Measurements from ENCODE around the gene TARS3. TPM values are rescaled to one million over a fixed set of nuclear protein-coding genes. Genes with fewer than 3 reads are reported as not detected.
"Not testable (repeated sequence)": the region's sequence is repeated elsewhere in the genome, so short reads cannot be mapped to it uniquely, and the experiment has no call there.

Gene TARS3
- polyA plus RNA-seq, result 10 to 100 TPM in 1 of 4 donors, 1 to 10 TPM in 3; 4.2 to 19.5 (median 5.1) TPM
- long read RNA-seq, donor 1, result 0 reads
- long read RNA-seq, donor 2, partial matches to known transcripts, result 0 of 1 reads
- long read RNA-seq, donor 2, other reads (novel, unspliced or antisense), result 0 of 1 reads
- long read RNA-seq, donor 3, partial matches to known transcripts, result 9 of 10 reads
- long read RNA-seq, donor 3, other reads (novel, unspliced or antisense), result 0 of 10 reads
- long read RNA-seq, donor 4, result 0 reads
- long read RNA-seq, donor 5, result 0 reads
- long read RNA-seq, donor 6, partial matches to known transcripts, result 0 of 3 reads
- long read RNA-seq, donor 6, other reads (novel, unspliced or antisense), result 0 of 3 reads
- long read RNA-seq, donor 7, transcript TARSL2-201 (19 exons, 3,610 nt), result major isoform, 8 of 21 reads
- long read RNA-seq, donor 7, partial matches to known transcripts, result 13 of 21 reads
- long read RNA-seq, donor 7, other reads (novel, unspliced or antisense), result 0 of 21 reads
- long read RNA-seq, donor 8, result 0 reads
- long read RNA-seq, donor 9, result 0 reads
- long read RNA-seq, donor 10, partial matches to known transcripts, result 0 of 3 reads
- long read RNA-seq, donor 10, other reads (novel, unspliced or antisense), result 0 of 3 reads

GRCh38 chr15:101723874-101724674 lies at the start of gene TARS3:
TARS3 (minus strand) TSS chr15:101724473; CDS start chr15:101724387, 86 bp downstream.
- no peak for FAIRE-seq
- H3K36me3 ChIP-seq (ENCODE audit: control insufficient read depth in 3 of 3, insufficient read depth in 2 of 3, low read depth in 1 of 3, low read length in 3 of 3), result peaks cover 8 to 11% (median 9%) of the 10 kb centered on the region in 3 donors
- no peaks in the 10 kb centered on the region for H3K27me3 ChIP-seq (ENCODE audit: control insufficient read depth in 3 of 3, insufficient read depth in 3 of 3, low read length in 3 of 3)
- no peaks in the 10 kb centered on the region for H3K9me3 ChIP-seq (ENCODE audit: control insufficient read depth in 2 of 2, insufficient read depth in 1 of 2, low read depth in 1 of 2, low read length in 1 of 2)
- WGBS, 3 donors, result 1% methylated on average over 51 to 93 of the region's 93 CpGs
- DNase-seq, result peak; percentile 93 to 97
- H3K4me1 ChIP-seq (ENCODE audit: control insufficient read depth in 3 of 3, insufficient read depth in 2 of 3, low read depth in 1 of 3, low read length in 2 of 3), result peaks cover 0 to 6% (median 2%) of the 10 kb centered on the region in 3 donors
- H3K4me3 ChIP-seq (ENCODE audit: low read depth in 1 of 3, low read length in 3 of 3), result peak within 1 kb of the TSS; percentile 53 to 67 (median 54)
- peak within 1 kb of the TSS; percentile 90 to 97 (median 94) for H3K27ac ChIP-seq (ENCODE audit: low read depth in 1 of 3, low read length in 2 of 3)

GRCh38 chr15:101773496-101774100 lies 49.3 kb upstream of the TARS3 start:
- H3K27me3 ChIP-seq (ENCODE audit: control insufficient read depth in 3 of 3, insufficient read depth in 3 of 3, low read length in 3 of 3), result no peaks in the 10 kb centered on the region
- no peak overlapping the region for H3K4me3 ChIP-seq (ENCODE audit: low read depth in 1 of 3, low read length in 3 of 3)
- peaks cover 0 to 4% (median 0%) of the 10 kb centered on the region in 3 donors for H3K36me3 ChIP-seq (ENCODE audit: control insufficient read depth in 3 of 3, insufficient read depth in 2 of 3, low read depth in 1 of 3, low read length in 3 of 3)
- no peak for FAIRE-seq
- 28 to 61% (median 31%) methylated on average over 7 of the region's 7 CpGs for WGBS, 3 donors
- no peaks in the 10 kb centered on the region for H3K9me3 ChIP-seq (ENCODE audit: control insufficient read depth in 2 of 2, insufficient read depth in 1 of 2, low read depth in 1 of 2, low read length in 1 of 2)
- peak; percentile 49 to 61 for DNase-seq
- no peak overlapping the region for H3K27ac ChIP-seq (ENCODE audit: low read depth in 1 of 3, low read length in 2 of 3)
- no peaks in the 10 kb centered on the region for H3K4me1 ChIP-seq (ENCODE audit: control insufficient read depth in 3 of 3, insufficient read depth in 2 of 3, low read depth in 1 of 3, low read length in 2 of 3)

- DNase-seq (no peak), FAIRE-seq (no peak)
- H3K4me3 ChIP-seq (ENCODE audit: low read depth in 1 of 3, low read length in 3 of 3), result no peak overlapping the region
- H3K9me3 ChIP-seq (ENCODE audit: control insufficient read depth in 2 of 2, insufficient read depth in 1 of 2, low read depth in 1 of 2, low read length in 1 of 2), result no peaks in the 10 kb centered on the region
- H3K27me3 ChIP-seq (ENCODE audit: control insufficient read depth in 3 of 3, insufficient read depth in 3 of 3, low read length in 3 of 3), result no peaks in the 10 kb centered on the region
- H3K36me3 ChIP-seq (ENCODE audit: control insufficient read depth in 3 of 3, insufficient read depth in 2 of 3, low read depth in 1 of 3, low read length in 3 of 3), result peaks cover 0 to 4% (median 0%) of the 10 kb centered on the region in 3 donors
- 88 to 93% (median 91%) methylated on average over 8 of the region's 8 CpGs for WGBS, 3 donors
- no peaks in the 10 kb centered on the region for H3K4me1 ChIP-seq (ENCODE audit: control insufficient read depth in 3 of 3, insufficient read depth in 2 of 3, low read depth in 1 of 3, low read length in 2 of 3)
- H3K27ac ChIP-seq (ENCODE audit: low read depth in 1 of 3, low read length in 2 of 3), result no peak overlapping the region
Observed at GRCh38 chr15:101772921-101773320, 48.6 kb upstream of the TARS3 start.

GRCh38 chr15:101767083-101767640 lies 42.9 kb upstream of the TARS3 start:
- not testable (repeated sequence) for FAIRE-seq

GRCh38 chr15:101765772-101766456 lies 41.6 kb upstream of the TARS3 start:
- H3K36me3 ChIP-seq (ENCODE audit: control insufficient read depth in 3 of 3, insufficient read depth in 2 of 3, low read depth in 1 of 3, low read length in 3 of 3), result no peaks in the 10 kb centered on the region
- DNase-seq (no peak), FAIRE-seq (no peak)
- WGBS, 3 donors, result 84 to 91% (median 88%) methylated on average over 13 to 15 of the region's 15 CpGs
- H3K9me3 ChIP-seq (ENCODE audit: control insufficient read depth in 2 of 2, insufficient read depth in 1 of 2, low read depth in 1 of 2, low read length in 1 of 2), result no peaks in the 10 kb centered on the region
- H3K27me3 ChIP-seq (ENCODE audit: control insufficient read depth in 3 of 3, insufficient read depth in 3 of 3, low read length in 3 of 3), result no peaks in the 10 kb centered on the region
- H3K27ac ChIP-seq (ENCODE audit: low read depth in 1 of 3, low read length in 2 of 3), result no peak overlapping the region
- no peak overlapping the region for H3K4me3 ChIP-seq (ENCODE audit: low read depth in 1 of 3, low read length in 3 of 3)
- H3K4me1 ChIP-seq (ENCODE audit: control insufficient read depth in 3 of 3, insufficient read depth in 2 of 3, low read depth in 1 of 3, low read length in 2 of 3), result no peaks in the 10 kb centered on the region

More at GRCh38 chr15:101767083-101767640, 42.9 kb upstream of the TARS3 start:
- H3K36me3 ChIP-seq (ENCODE audit: control insufficient read depth in 3 of 3, insufficient read depth in 2 of 3, low read depth in 1 of 3, low read length in 3 of 3); H3K4me1 ChIP-seq (ENCODE audit: control insufficient read depth in 3 of 3, insufficient read depth in 2 of 3, low read depth in 1 of 3, low read length in 2 of 3); H3K27me3 ChIP-seq (ENCODE audit: control insufficient read depth in 3 of 3, insufficient read depth in 3 of 3, low read length in 3 of 3); H3K9me3 ChIP-seq (ENCODE audit: control insufficient read depth in 2 of 2, insufficient read depth in 1 of 2, low read depth in 1 of 2, low read length in 1 of 2); H3K27ac ChIP-seq (ENCODE audit: low read depth in 1 of 3, low read length in 2 of 3); H3K4me3 ChIP-seq (ENCODE audit: low read depth in 1 of 3, low read length in 3 of 3); DNase-seq: not testable (repeated sequence)
- WGBS, 3 donors, result 76 to 86% (median 82%) methylated on average over 6 to 8 of the region's 11 CpGs

GRCh38 chr15:101765340-101765671 lies 41.0 kb upstream of the TARS3 start:
- H3K27me3 ChIP-seq (ENCODE audit: control insufficient read depth in 3 of 3, insufficient read depth in 3 of 3, low read length in 3 of 3); FAIRE-seq; H3K27ac ChIP-seq (ENCODE audit: low read depth in 1 of 3, low read length in 2 of 3); H3K36me3 ChIP-seq (ENCODE audit: control insufficient read depth in 3 of 3, insufficient read depth in 2 of 3, low read depth in 1 of 3, low read length in 3 of 3); H3K9me3 ChIP-seq (ENCODE audit: control insufficient read depth in 2 of 2, insufficient read depth in 1 of 2, low read depth in 1 of 2, low read length in 1 of 2); H3K4me1 ChIP-seq (ENCODE audit: control insufficient read depth in 3 of 3, insufficient read depth in 2 of 3, low read depth in 1 of 3, low read length in 2 of 3); H3K4me3 ChIP-seq (ENCODE audit: low read depth in 1 of 3, low read length in 3 of 3); DNase-seq: not testable (repeated sequence)
- 87 to 92% (median 91%) methylated on average over 7 of the region's 7 CpGs for WGBS, 3 donors

- DNase-seq; FAIRE-seq; H3K36me3 ChIP-seq (ENCODE audit: control insufficient read depth in 3 of 3, insufficient read depth in 2 of 3, low read depth in 1 of 3, low read length in 3 of 3); H3K27me3 ChIP-seq (ENCODE audit: control insufficient read depth in 3 of 3, insufficient read depth in 3 of 3, low read length in 3 of 3); H3K27ac ChIP-seq (ENCODE audit: low read depth in 1 of 3, low read length in 2 of 3); H3K4me1 ChIP-seq (ENCODE audit: control insufficient read depth in 3 of 3, insufficient read depth in 2 of 3, low read depth in 1 of 3, low read length in 2 of 3); H3K4me3 ChIP-seq (ENCODE audit: low read depth in 1 of 3, low read length in 3 of 3); H3K9me3 ChIP-seq (ENCODE audit: control insufficient read depth in 2 of 2, insufficient read depth in 1 of 2, low read depth in 1 of 2, low read length in 1 of 2): not testable (repeated sequence)
- WGBS, 3 donors, result 89 to 93% (median 92%) methylated on average over 21 to 22 of the region's 23 CpGs
Observed at GRCh38 chr15:101764669-101765339, 40.5 kb upstream of the TARS3 start.
